ENCODE results near the gene TLR10.

TLR10 gene

DNA sequence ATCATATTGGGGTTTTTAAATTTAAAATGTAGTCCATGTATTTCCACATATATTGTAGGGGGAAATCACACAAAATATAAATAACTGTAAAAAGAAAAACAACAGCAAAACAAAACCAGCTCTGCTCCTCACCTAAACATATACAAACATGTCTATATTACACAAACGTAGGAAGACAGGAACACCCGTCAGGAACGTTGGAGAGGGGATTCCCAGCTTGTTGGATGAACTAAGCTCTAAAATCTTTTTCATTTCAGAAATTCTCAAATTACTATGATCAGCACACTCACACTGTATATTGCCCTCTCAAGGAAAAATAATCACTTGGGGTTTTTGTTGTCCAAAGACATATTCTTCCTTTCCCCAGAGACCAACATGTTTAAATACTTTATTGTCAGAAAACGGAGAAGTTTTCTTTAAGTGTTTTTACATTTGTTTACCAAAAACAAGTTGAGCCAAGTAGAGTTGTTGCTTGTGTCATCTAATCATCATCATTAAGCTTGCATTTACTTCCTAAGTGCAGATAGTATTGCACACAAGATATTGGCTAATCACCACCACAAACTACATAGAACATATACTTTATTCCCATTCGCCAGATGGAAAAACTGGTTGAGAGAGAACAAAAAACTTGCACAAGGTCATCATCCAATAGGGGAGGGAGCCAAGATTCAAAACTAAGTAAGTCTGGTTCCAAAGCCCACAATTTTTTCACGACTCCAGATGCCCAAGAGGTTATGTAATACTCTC lies 2.4 kb upstream of the TLR10 start:
- no peak for DNase-seq
- H3K27me3 ChIP-seq (replicated peaks), result no peaks in the 10 kb centered on the region
- H3K27ac ChIP-seq, result no peak overlapping the region
- H3K36me3 ChIP-seq (replicated peaks), result no peaks in the 10 kb centered on the region
- in situ Hi-C loops (cut with HindIII; ENCODE audit: low pct_ligation_motif_present, low sequenced_read_pairs), result no loop called here
- H3K4me3 ChIP-seq (ENCODE audit: low read depth, low read length), result no peak overlapping the region
- TF ChIP-seq, protein P1, sequence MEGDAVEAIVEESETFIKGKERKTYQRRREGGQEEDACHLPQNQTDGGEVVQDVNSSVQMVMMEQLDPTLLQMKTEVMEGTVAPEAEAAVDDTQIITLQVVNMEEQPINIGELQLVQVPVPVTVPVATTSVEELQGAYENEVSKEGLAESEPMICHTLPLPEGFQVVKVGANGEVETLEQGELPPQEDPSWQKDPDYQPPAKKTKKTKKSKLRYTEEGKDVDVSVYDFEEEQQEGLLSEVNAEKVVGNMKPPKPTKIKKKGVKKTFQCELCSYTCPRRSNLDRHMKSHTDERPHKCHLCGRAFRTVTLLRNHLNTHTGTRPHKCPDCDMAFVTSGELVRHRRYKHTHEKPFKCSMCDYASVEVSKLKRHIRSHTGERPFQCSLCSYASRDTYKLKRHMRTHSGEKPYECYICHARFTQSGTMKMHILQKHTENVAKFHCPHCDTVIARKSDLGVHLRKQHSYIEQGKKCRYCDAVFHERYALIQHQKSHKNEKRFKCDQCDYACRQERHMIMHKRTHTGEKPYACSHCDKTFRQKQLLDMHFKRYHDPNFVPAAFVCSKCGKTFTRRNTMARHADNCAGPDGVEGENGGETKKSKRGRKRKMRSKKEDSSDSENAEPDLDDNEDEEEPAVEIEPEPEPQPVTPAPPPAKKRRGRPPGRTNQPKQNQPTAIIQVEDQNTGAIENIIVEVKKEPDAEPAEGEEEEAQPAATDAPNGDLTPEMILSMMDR (IDR thresholded peaks at IDR 0.05; ENCODE audit: low read depth, low read length, missing control alignments), result no peak

DNA sequence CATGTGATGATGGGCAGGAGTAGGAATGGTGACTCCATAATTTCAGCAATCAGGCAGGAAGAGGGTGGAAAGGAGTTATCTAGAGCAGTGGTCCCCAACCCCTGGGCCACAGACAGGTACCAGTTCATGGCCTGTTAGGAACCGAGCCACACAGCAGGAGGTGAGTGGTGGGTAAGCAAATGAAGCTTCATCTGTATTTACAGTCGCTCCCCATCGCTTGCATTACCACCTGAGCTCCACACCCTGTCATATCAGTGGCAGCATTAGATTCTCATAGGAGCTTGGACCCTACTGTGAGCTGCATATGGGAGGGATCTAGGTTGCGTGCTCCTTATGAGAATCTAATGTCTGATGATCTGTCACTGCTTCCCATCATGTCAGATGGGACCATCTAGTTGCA lies 1.4 kb upstream of the TLR10 start:
- in situ Hi-C loops (cut with HindIII; ENCODE audit: low pct_ligation_motif_present, low sequenced_read_pairs), result no loop called here
- TF ChIP-seq, protein P1 (IDR thresholded peaks at IDR 0.05; ENCODE audit: low read depth, low read length, missing control alignments), result no peak
- Histone ChIP-seq H3K27me3 (replicated peaks) (no peaks in the 10 kb centered on the region), H3K27ac (no peak overlapping the region), H3K4me3 (ENCODE audit: low read depth, low read length) (no peak overlapping the region), H3K36me3 (replicated peaks) (no peaks in the 10 kb centered on the region)
- DNase-seq, result no peak

DNA sequence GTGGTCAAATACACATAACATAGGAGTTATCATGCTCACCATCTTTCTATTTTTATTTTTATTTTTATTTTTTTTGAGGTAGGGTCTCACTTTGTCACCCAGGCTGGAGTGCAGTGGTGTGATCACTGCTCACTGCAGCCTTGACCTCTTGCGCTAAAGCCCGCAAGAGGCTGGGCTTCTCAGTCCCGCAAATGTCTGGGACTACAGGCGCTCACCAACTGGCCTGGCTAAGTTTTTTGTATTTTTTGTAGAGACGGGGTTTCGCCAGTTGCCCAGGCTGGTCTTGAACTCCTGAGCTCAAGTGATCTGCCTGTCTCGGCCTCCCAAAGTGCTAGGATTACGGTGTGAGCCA lies 295 bp upstream of the TLR10 start:
- H3K27me3 ChIP-seq (replicated peaks), result no peaks in the 10 kb centered on the region
- DNase-seq, result no peak
- in situ Hi-C loops (cut with HindIII; ENCODE audit: low pct_ligation_motif_present, low sequenced_read_pairs), result no loop called here
- TF ChIP-seq, protein P1 (IDR thresholded peaks at IDR 0.05; ENCODE audit: low read depth, low read length, missing control alignments), result no peak
- no peak overlapping the region for H3K4me3 ChIP-seq (ENCODE audit: low read depth, low read length)
- H3K27ac ChIP-seq, result no peak overlapping the region
- H3K36me3 ChIP-seq (replicated peaks), result no peaks in the 10 kb centered on the region

DNA sequence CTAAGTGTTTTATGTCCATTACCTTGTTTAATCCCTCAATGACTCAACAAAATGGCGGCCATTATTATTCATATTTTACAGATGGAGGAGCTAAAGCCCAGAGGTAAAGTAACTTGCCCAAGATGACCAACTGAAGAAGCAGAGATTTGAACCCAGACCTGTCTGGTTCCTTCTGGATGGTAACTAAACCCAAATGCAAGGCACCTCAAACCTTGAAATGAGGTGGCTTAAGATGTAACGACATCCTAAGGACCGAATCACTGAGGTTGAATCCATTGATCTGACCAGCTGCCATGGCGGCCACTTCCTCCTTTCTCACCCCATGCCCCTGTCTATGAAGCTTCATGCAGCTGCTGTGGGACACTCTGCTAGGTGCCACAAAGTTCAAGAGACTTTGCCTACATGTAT lies 932 bp downstream of the TLR10 start:
- TF ChIP-seq, protein P1 (IDR thresholded peaks at IDR 0.05; ENCODE audit: low read depth, low read length, missing control alignments), result no peak
- H3K36me3 ChIP-seq (replicated peaks), result no peaks in the 10 kb centered on the region
- in situ Hi-C loops (cut with HindIII; ENCODE audit: low pct_ligation_motif_present, low sequenced_read_pairs), result no loop called here
- H3K27me3 ChIP-seq (replicated peaks), result no peaks in the 10 kb centered on the region
- DNase-seq, result no peak
- H3K27ac ChIP-seq, result no peak overlapping the region
- no peak overlapping the region for H3K4me3 ChIP-seq (ENCODE audit: low read depth, low read length)

DNA sequence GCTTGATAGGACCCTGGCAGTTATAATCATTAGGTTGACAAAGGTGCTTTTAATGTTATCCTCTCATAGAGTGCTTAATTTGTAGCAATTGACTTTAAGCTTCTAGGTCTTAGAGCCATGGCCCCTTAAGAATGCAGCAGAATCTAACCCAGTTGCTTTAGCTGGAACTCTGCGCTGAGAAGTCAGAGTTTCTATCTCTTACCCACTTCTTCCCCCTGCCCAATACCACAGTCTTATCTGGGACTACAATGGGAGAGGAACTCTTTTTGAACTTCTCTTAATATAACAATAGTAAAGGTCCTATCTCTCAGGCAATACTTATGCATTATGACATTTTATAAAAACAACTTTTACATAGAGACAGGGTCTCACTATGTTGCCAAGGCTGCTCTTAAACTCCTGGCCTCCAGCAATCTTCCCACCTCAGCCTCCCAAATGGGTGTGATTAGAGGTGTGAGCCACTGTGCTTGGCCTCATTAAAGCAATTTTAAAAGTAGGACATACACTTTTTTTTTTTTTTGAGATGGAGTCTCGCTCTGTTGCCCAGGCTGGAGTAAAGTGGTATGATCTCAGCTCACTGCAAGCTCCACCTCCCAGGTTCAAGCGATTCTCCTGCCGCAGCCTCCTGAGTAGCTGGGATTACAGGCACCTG lies 1.8 kb downstream of the TLR10 start:
- Histone ChIP-seq H3K4me3 (ENCODE audit: low read depth, low read length) (no peak overlapping the region), H3K36me3 (replicated peaks) (no peaks in the 10 kb centered on the region), H3K27ac (no peak overlapping the region), H3K27me3 (replicated peaks) (no peaks in the 10 kb centered on the region)
- in situ Hi-C loops (cut with HindIII; ENCODE audit: low pct_ligation_motif_present, low sequenced_read_pairs), result no loop called here
- no peak for DNase-seq
- TF ChIP-seq, protein P1 (IDR thresholded peaks at IDR 0.05; ENCODE audit: low read depth, low read length, missing control alignments), result no peak
